Measurements from ENCODE around the gene LSS. TPM values are rescaled to one million over a fixed set of nuclear protein-coding genes. Genes with fewer than 3 reads are reported as not detected.

The LSS gene
- total and polyA plus RNA-seq, 2 of the 8 experiments (the other 6 are each of a cell fraction or from before 2014, with no cell fraction given): 96.1 to 123 TPM

GRCh38 chr21:46158666-46159300 lies 69.8 kb downstream of the LSS start:
- Histone ChIP-seq H3K9ac (replicated peaks in 1 of 4; ENCODE audit: extremely low read depth in 1 of 4, low read depth in 3 of 4, low read length in 3 of 4) (no peak overlapping the region), H2BK12ac (ENCODE audit: low read depth, low read length) (no peak overlapping the region), H3K36me3 (ENCODE audit: control insufficient read depth in 2 of 4, insufficient read depth in 4 of 4, low read length in 3 of 4) (peaks cover 0 to 19% (median 9%) of the 10 kb centered on the region in 4 experiments; a peak in 5 of 8 replicates), H3K23ac (ENCODE audit: insufficient read length) (no peak overlapping the region), H2BK5ac (ENCODE audit: low read depth, low read length) (no peak overlapping the region), H3K56ac (replicated peaks; ENCODE audit: insufficient read length, low read depth, low read length) (no peak overlapping the region), H2BK120ac (replicated peaks; ENCODE audit: low read depth, low read length) (no peak overlapping the region), H3K79me2 (ENCODE audit: control insufficient read depth in 1 of 2, insufficient read depth in 2 of 2, low read length in 2 of 2) (no peaks in the 10 kb centered on the region), H3K27me3 (replicated peaks in 1 of 4; ENCODE audit: control insufficient read depth in 3 of 4, extremely low read depth in 1 of 4, insufficient read depth in 3 of 4, low read length in 3 of 4) (no peaks in the 10 kb centered on the region; a peak in 1 of 7 replicates), H3K9me3 (ENCODE audit: insufficient read depth in 2 of 2, low read depth in 1 of 2, low read length in 1 of 2) (peaks cover 4 to 26% of the 10 kb centered on the region in 2 experiments; a peak in 2 of 4 replicates), H4K20me1 (replicated peaks in 1 of 2; ENCODE audit: control insufficient read depth in 1 of 2, insufficient read depth in 2 of 2, low read length in 2 of 2) (peaks cover 0 to 4% of the 10 kb centered on the region in 2 experiments), H3K14ac (ENCODE audit: insufficient read length) (no peak overlapping the region), H4K8ac (ENCODE audit: extremely low read depth, insufficient read depth, low read length) (no peak overlapping the region; the same call in 1 of the 2 replicates), H3K4me3 (ENCODE audit: extremely low read depth in 1 of 4, insufficient read depth in 2 of 4, low read depth in 3 of 4, low read length in 4 of 4) (no peak overlapping the region), H3K23me2 (ENCODE audit: low read depth, low read length) (no peaks in the 10 kb centered on the region), H3K18ac (ENCODE audit: extremely low read depth, low read length) (no peak overlapping the region), H3K4me1 (replicated peaks in 1 of 4; ENCODE audit: control insufficient read depth in 3 of 4, insufficient read depth in 4 of 4, low read length in 3 of 4) (peaks cover 0 to 5% (median 1%) of the 10 kb centered on the region in 4 experiments; a peak in 3 of 7 replicates), H2AK5ac (ENCODE audit: low read depth, low read length) (no peak overlapping the region), H2AFZ (ENCODE audit: low read length) (no peak overlapping the region), H2BK15ac (ENCODE audit: low read length) (no peak overlapping the region), H3K27ac (ENCODE audit: low read depth, low read length) (no peak overlapping the region), H2BK20ac (ENCODE audit: low read length) (no peak overlapping the region), H3K4me2 (ENCODE audit: insufficient read depth in 1 of 2, low read depth in 2 of 2, low read length in 2 of 2) (no peak overlapping the region), H4K5ac (ENCODE audit: insufficient read length, low read depth, low read length) (no peak overlapping the region), H3K79me1 (ENCODE audit: low read depth, low read length) (no peaks in the 10 kb centered on the region; the same call in 1 of the 2 replicates), H3K4ac (replicated peaks; ENCODE audit: insufficient read length, low read depth, low read length) (no peak overlapping the region), H4K91ac (replicated peaks; ENCODE audit: insufficient read length, low read length) (no peak overlapping the region)
- ChIA-PET CTCF (ENCODE audit: partially characterized antibody) (interaction anchor here (0.6 to 1.8 kb wide), 8 partner anchors 10 to 266 kb away, joined by 3 to 7 read pairs (median 4); no protein-coding TSS in a partner anchor), POLR2A (ENCODE audit: partially characterized antibody) (interaction anchor here (0.9 kb wide), 1 partner anchor 16 kb away, joined by 3 read pairs; no protein-coding TSS in a partner anchor)
- no peak for FAIRE-seq
- WGBS, 2 experiments (ENCODE audit: extremely low coverage in 1 of 2, insufficient coverage in 1 of 2, insufficient read length in 1 of 2, insufficient replicate concordance in 2 of 2, low coverage in 1 of 2, low lambda C conversion rate in 2 of 2, missing lambda C conversion rate in 1 of 2): 93% methylated on average over 10 of the region's 10 CpGs; no CpG with 5 or more reads in 1 of the 2 experiments
- DNase-seq (ENCODE audit: low read depth in 1 of 2, low spot score in 2 of 2): no peak
- TF ChIP-seq KDM4A (IDR thresholded peaks at IDR 0.05; ENCODE audit: low read depth, low read length, severe bottlenecking): no peak
- no peak for TF ChIP-seq SRF (IDR thresholded peaks at IDR 0.05; ENCODE audit: low read depth, low read length)
- no peak for TF ChIP-seq NANOG (IDR thresholded peaks at IDR 0.05; ENCODE audit: insufficient read depth, low read depth, low read length, poor library complexity, severe bottlenecking)
- TF ChIP-seq CBX5 (IDR thresholded peaks at IDR 0.05; ENCODE audit: low read depth, low read length): no peak
- TF ChIP-seq TCF12 (IDR thresholded peaks at IDR 0.05; ENCODE audit: low read depth, low read length): no peak
- no peak for TF ChIP-seq PHF8 (conservative IDR thresholded peaks at IDR 0.05; ENCODE audit: low read depth, low read length)

Measured in H1 (cell line).